ENCODE data around the gene CSRNP3.
"Not testable (repeated sequence)": the region's sequence is repeated elsewhere in the genome, so short reads cannot be mapped to it uniquely, and the experiment has no call there.

Gene CSRNP3

DNA sequence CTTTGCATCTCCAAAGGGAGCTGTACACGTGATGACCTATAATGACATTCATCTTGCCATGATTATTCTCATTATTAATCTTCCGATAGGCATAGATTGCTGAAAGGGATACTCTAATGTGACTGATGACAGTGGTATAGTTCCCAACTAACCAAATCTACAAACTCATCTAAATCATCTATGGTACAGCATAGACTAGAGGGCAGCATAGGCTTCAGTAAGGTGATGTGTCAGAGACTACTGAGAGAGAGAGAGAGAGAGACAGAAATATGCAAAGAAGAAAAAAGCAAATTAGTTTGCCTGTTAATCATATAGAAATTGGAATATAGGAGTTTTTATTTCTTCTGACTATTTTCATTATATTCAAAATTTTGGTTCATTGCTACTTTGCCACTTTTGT, 89.3 kb downstream of the CSRNP3 start:
- no peak for DNase-seq

DNA sequence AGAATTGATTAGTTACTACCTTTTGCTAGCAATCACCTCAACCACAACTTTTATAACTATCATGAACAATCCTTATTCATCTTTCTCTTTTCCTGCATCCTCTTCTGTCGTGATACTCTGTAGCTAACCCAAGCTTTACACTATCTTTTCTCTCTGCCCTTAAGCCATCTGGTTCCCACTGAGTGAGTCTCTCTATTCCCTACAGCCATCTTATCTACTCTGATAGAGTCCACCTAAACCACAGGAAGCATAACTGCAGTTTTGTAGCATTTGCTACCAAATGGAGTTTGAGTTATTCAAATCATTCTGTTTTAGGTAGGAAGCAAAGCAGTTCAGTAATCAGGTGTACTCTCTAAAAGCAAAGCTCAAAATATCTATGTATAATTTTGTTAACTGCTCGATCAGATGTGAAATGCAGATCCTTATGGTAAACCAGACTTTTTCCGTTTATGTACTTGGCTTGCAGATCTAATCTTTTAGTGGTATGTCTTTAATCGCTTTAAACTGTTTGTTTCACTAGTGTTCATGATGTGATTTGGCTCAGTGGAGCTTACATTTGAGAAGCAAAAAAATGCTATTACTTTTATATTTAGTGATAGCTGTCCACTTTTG, 91.0 kb downstream of the CSRNP3 start:
- DNase-seq = no peak

- DNase-seq = no peak
These were observed 92.0 kb downstream of the CSRNP3 start for GRCh38 chr2:165561516-165561915.

GRCh38 chr2:165562233-165562632, 92.7 kb downstream of the CSRNP3 start:
- DNase-seq = no peak

DNA sequence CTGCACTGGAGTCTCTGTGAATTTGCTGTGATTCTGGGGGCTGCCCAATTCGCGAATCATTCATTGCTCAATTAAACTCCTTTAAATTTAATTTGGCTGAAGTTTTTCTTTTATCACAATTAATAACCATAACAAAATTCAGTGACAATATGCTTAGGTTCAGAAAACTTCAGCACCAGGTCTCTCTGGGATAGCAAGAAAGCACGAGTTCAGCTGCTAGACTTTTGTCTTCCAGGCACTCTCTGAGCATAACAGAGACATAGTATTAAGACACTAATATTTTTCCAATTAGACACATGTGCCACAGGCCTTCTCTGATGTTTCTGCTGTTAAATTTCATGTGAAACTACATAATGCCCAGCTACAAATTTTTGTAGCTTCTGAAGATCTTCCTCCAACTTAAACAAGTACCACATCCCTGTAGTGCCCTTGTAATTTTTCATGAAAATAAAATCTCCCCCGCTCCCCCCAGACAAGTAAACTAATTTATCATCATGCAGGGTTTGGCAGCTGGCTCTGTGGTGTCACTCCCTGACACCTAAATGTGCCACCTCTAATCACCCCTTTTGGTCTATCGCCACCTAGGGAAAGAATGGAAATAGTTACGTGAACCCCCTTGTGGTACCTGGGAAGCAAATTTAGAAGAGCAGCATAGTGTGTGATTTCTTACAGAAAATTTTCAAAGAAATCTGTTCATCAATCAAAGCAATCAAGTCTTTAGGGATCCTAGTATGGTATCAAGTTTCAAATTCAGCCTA, 94.1 kb downstream of the CSRNP3 start:
- DNase-seq = no peak

DNA sequence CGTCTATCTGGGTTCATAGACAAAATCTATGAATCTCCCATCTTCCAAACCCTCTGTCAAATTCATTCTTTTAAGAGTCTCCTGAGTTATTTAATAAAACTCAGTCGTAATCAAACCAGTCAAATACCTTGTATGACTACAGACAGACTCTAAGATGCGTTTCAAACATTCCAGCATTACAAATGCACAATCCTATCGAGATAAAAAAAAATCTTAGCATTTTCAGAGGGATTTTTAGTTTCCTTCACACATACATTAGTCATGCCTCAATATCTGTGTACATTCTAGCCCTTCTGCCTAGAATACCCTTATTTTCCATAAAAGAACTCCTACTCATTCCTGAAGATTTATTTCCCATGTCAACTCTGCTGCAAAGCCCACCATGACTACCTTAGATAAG, 96.5 kb downstream of the CSRNP3 start:
- DNase-seq = no peak

DNA sequence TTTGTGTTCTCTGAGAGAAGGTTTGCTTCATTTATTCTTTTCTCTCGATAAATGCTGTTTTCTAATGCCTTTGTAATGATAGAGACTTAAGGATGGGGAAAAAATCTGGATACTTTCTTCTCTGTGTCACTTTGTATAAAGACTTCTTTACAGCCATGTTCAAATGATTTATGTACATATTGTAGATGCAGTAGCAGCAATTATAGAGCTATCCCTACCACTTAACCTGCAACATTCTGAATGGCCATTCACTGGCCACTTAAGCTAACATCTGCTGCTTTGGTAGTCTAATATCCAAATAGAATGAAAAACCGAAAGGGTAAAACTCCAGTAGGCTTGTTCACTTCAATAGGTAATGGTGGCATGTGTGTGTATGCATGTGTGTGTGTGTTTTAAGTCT, 97.8 kb downstream of the CSRNP3 start:
- no peak for DNase-seq

GRCh38 chr2:165568361-165568760, 98.9 kb downstream of the CSRNP3 start:
- no peak for DNase-seq

DNA sequence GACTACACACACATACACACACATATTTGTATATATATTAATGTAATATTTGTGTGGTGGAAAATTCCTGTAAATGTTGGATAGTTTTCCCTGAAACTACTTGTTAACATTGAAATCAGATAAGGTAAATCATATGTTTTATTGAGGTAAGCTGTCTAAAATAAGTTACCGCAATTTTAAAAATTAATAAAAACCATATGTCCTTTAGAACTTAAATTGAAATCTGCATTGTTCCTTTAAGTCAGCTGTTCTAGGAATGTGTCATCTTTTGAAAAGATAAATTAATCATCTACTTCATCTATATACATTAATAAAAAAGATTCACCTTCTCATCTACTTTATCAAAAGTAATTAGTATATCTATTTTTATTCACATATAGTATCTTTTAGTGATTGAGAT, 102.0 kb downstream of the CSRNP3 start:
- DNase-seq = no peak

DNA sequence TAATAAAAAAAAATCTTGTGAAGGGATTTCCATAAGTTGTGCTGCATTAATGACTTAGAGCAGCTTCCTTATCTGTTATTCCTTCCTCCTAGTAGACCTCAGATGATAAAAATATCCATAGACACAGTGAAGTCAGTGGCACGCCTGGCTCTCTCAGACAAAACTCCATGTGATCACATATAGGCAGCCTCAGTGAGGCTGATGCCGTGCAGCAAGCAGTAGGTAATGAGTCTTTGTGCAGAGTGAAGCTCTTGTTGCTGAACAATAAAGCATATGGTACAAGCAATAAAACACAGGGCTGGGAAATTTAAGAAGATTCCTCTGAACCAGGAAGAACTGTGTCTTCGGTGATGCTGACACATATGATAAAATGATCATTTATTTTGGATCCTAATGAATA, 102.7 kb downstream of the CSRNP3 start:
- DNase-seq = peak; percentile 38

GRCh38 chr2:165573534-165574461, 104.3 kb downstream of the CSRNP3 start:
- peak; percentile 74 for DNase-seq

- DNase-seq = no peak
These were observed 105.6 kb downstream of the CSRNP3 start for GRCh38 chr2:165575044-165575615.

DNA sequence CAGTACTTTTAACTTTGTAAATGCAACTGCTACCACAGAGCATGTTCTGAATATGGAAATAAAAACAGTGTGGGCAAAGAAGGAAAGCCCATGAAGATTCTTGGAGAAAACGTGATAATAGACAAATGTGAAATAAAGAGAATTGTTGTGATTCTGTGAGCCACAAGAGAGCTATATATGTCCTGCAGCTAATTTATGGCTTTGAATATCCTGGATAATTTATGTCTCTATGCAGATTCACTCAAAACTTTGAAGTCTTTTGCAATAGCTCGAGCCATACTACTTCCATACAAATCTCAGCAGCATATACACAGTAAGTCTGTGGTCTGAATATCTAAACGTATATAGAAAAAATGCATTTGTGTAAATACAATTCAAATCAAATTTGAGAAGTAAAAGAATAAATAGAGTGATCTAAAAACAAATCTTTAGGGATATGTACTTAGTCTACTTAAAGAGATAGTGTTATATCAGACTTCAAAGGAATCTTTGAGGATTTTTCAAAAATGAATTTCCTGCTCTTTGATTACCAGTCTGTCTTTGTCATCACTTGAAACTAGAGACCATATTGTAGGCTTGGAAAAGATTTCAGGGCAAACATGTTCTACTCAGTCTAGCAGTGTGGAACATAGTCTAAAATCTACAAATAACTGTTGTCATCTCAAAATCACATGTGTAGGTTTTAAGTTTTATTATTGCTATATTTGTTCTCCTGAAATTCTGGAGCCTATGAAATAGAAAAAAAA, 107.1 kb downstream of the CSRNP3 start:
- no peak for DNase-seq

DNA sequence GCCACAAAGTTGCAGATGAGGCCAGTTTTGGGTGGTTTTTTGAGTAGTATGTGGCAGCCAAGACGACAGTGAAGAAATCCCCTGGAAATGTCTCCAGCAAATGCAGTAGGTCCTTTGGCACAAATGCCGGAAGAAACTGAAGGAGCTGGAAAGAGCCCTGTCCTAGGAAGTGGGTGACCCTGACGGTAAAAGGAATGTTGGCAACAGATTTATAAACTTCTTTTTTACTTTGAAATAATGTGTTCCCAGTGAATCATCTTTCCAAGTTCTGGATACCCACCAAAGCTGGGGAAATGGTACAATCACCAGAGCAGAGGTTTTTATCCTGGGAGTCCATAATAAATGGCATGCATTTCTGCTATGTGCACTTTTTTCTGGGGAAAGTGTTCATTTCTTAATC, 112.9 kb downstream of the CSRNP3 start:
- peak; percentile 24 for DNase-seq

DNA sequence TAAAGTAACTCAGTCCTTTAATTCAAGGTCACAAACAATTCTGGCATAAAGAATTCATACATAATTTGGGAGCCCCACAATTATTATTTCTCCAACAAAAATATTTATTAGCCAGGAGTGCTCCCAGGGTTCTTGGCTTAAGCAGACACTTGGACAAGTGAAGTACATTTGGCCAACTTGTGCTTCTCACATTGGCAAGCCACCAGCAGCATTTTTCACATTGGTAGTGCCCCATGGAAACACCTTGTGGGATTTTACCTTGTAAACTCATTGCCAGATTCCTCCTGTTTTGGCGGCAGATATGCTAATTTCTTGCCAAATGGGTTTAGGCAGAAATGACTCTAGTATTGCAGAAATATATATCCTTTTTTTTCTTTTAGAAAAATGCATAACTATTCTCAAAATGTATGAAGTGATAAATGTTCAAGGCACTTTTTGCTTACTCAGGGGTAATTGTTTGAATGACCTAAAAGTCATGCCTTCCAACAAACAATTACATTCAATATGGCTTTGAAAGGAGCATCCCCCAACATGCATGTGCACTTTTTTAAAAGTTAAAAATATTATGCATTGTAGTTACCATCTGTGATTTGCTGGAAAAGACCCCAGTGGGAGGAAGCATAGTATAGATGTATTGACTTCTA, 113.5 kb downstream of the CSRNP3 start:
- DNase-seq = peak; percentile 28

DNA sequence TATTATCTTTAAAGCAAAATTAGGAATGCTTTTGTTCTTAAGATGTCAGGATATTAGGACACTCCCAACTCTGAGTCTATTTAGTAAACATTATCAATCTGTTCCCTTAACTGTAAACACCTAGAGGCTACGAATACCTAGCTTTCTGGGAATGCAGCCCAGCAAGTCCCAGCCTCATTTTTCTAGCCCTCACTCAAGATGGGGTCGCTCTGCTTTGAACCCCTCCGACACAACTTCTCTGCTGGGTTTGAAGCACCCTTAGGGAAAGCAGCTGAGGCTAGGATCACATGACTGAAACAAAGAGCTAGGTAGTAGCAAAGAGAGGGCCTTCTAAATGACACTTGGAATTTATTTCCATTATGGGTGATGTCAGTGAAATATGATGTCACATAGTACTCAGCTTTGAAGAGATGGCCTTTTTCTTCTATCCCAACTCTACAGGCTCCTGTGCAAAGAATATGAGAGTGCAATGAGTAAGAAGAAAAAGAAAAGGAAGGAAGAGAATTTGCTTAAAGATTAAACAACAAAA, 114.7 kb downstream of the CSRNP3 start:
- no peak for DNase-seq

GRCh38 chr2:165586019-165586418, 116.5 kb downstream of the CSRNP3 start:
- no peak for DNase-seq

- no peak for DNase-seq
These were observed 117.9 kb downstream of the CSRNP3 start for GRCh38 chr2:165587335-165587938.

DNA sequence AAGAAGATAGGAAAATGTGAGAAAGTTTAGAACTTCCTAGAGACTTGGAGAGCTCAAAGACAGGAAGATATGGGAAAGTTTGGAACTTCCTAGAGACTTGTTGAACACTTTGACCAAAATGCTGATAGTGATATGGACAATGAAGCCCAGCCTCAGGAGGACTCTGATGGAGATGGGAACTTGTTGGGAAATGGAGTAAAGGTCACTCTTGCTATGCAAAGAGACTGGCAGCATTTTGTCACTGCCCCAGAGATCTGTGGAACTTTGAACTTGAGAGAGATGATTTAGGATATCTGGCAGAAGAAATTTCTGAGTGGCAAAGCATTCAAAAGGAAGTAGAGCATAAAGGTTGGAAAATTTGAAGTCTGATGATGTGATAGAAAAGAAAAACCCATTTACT, 121.5 kb downstream of the CSRNP3 start:
- not testable (repeated sequence) for DNase-seq

DNA sequence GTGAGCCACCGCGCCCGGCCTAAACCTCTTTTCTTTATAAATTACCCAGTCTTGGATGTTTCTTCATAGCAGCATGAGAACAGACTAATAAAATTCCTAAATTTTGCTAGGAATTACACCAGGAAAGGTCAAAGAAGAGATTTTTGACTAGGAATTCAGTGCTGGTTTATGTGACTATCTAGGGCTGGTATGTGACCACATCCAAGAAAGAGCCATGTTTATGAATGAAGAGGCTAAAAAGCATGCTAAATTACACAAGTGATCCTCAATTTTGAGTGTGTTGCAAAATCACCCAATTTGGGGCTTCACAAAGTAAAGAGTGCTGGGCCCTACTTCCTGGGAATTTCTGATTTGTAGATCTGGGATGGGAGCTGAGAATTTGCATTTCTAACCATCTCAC, 123.6 kb downstream of the CSRNP3 start:
- DNase-seq = no peak

- no peak for DNase-seq
These were observed 124.9 kb downstream of the CSRNP3 start for GRCh38 chr2:165594231-165594934.

Data from femur (tissue), 1 donor.